GM12878 (cell line): ENCODE results near the gene SOX4. TPM values are rescaled to one million over a fixed set of nuclear protein-coding genes. Genes with fewer than 3 reads are reported as not detected.

ENCODE experiments used
- ATAC-seq: fragments of 200-7000 bp; cut with Tn5 transposase; 3 replicates; pipeline ENCODE4 v1.9.1; 2020; ENCODE audit warnings: mild to moderate bottlenecking, moderate library complexity
- BruUV-seq: library from RNA; stranded (reverse); fragments of 400-500 nt; replicated peaks from 2 replicates; lab custom pipeline; 2021; lab: Mats Ljungman, UMichigan
- CTCF ChIA-PET: fragments of 300-600 bp; sonication (Branson Sonifier 250); formaldehyde crosslinking; extraction: SDS; loops from one replicate; lab custom pipeline; 2021; ENCODE audit warnings: inconsistent platforms; lab: Yijun Ruan, JAX
- POLR2A ChIA-PET: fragments of 350-600 bp; formaldehyde crosslinking; extraction: SDS; loops from one replicate; lab custom pipeline; 2021; ENCODE audit warnings: inconsistent platforms; lab: Charles Lee
- RAD21 ChIA-PET: fragments of 300-600 bp; sonication (Branson Sonifier 250); formaldehyde crosslinking; loops from one replicate; lab custom pipeline; 2023; ENCODE audit warnings: antibody characterized with exemption; ENCODE audit not compliant: unreplicated experiment; lab: Charles Lee
- SMC1A ChIA-PET: fragments of 300-600 bp; sonication (Branson Sonifier 250); formaldehyde crosslinking; loops from one replicate; lab custom pipeline; 2023; ENCODE audit not compliant: unreplicated experiment, uncharacterized antibody; lab: Charles Lee
- DNase-seq: peaks from one replicate; pipeline ENCODE4 v3.0.0-alpha.2; 2011; ENCODE audit warnings: low read depth, low spot score
- FAIRE-seq: peaks from 3 replicates; lab custom pipeline; 2011; peaks lifted over from hg19 to GRCh38; lab: Jason Lieb, UNC
- H2AFZ ChIP-seq: 2 replicates; pipeline ENCODE4 v1.6.0; 2011; ENCODE audit warnings: low read depth, low read length, control low read depth; ENCODE audit not compliant: control insufficient read depth
- H3K27ac ChIP-seq: 2 replicates; pipeline ENCODE4 v1.5.1; 2011; ENCODE audit warnings: control low read depth; ENCODE audit not compliant: control insufficient read depth, insufficient read depth
- H3K27me3 ChIP-seq, 2 experiments: replicated peaks in 1 of 2; 2 replicates each; pipeline versions ENCODE4 v1.6.0 to v1.6.1; 2011; ENCODE audit warnings: low read length in 1 of 2; ENCODE audit not compliant: control insufficient read depth in 2 of 2, insufficient read depth in 2 of 2
- H3K36me3 ChIP-seq, 2 experiments: 2 replicates each; pipeline ENCODE4 v1.5.1; 2011; ENCODE audit warnings: low read length in 1 of 2; ENCODE audit not compliant: control insufficient read depth in 2 of 2, insufficient read depth in 2 of 2
- H3K4me1 ChIP-seq: 2 replicates; pipeline ENCODE4 v1.6.1; 2011; ENCODE audit warnings: mild to moderate bottlenecking, low read length, moderate library complexity, mixed read lengths; ENCODE audit not compliant: control insufficient read depth, insufficient read depth
- H3K4me2 ChIP-seq: 2 replicates; pipeline ENCODE4 v1.6.0; 2011; ENCODE audit warnings: control low read depth; ENCODE audit not compliant: control insufficient read depth, insufficient read depth
- H3K4me3 ChIP-seq: fragments of 200-600 bp; sonication (generic); 2 replicates; pipeline ENCODE4 v1.5.1; 2016
- H3K79me2 ChIP-seq: 2 replicates; pipeline ENCODE4 v1.6.0; 2011; ENCODE audit warnings: low read length; ENCODE audit not compliant: control insufficient read depth, insufficient read depth
- H3K9ac ChIP-seq: 2 replicates; pipeline ENCODE4 v1.8.0; 2011; ENCODE audit warnings: low read length, control low read depth, mixed read lengths; ENCODE audit not compliant: control insufficient read depth, insufficient read depth
- H3K9me3 ChIP-seq: replicated peaks from 3 replicates; pipeline ENCODE4 v1.5.1; 2011; ENCODE audit warnings: mild to moderate bottlenecking, low read length; ENCODE audit not compliant: control insufficient read depth, insufficient read depth
- H4K20me1 ChIP-seq: 2 replicates; pipeline ENCODE4 v1.6.0; 2011; ENCODE audit not compliant: control insufficient read depth, insufficient read depth
- ASH2L ChIP-seq: fragments of 300-600, 200-600 bp; sonication (generic); IDR thresholded peaks from 2 replicates; pipeline ENCODE4 v1.6.1; 2017; ENCODE audit warnings: low read depth, mild to moderate bottlenecking, borderline replicate concordance
- CBFB ChIP-seq: IDR thresholded peaks from 2 replicates; pipeline ENCODE4 v1.6.1; 2016; ENCODE audit warnings: antibody characterized with exemption, low read depth
- CHD4 ChIP-seq: fragments of 200-600 bp; sonication (generic); IDR thresholded peaks from 2 replicates; pipeline ENCODE4 v1.6.1; 2016; ENCODE audit warnings: mild to moderate bottlenecking
- HDAC2 ChIP-seq: fragments of 200-600 bp; sonication (generic); IDR thresholded peaks from 2 replicates; pipeline ENCODE4 v1.6.1; 2017
- IKZF1 ChIP-seq: fragments of 450-650 bp; conservative IDR thresholded peaks from 2 replicates; pipeline ENCODE4 v1.6.1; 2017; ENCODE audit warnings: antibody characterized with exemption, mild to moderate bottlenecking
- MXI1 ChIP-seq: fragments of 150-350 bp; IDR thresholded peaks from 2 replicates; pipeline ENCODE4 v1.6.1; 2011; ENCODE audit warnings: low read depth, mild to moderate bottlenecking, inconsistent platforms, low read length, improper control_type of control experiment
- MYB ChIP-seq: fragments of 150-350 bp; IDR thresholded peaks from 2 replicates; pipeline ENCODE4 v1.6.1; 2014; ENCODE audit warnings: mild to moderate bottlenecking, low read depth, low read length, borderline replicate concordance
- NR2C2 ChIP-seq: IDR thresholded peaks from 2 replicates; pipeline ENCODE4 v1.6.1; 2011; ENCODE audit warnings: borderline replicate concordance, low read depth; ENCODE audit not compliant: control insufficient read depth, insufficient read length
- POLR2A ChIP-seq: IDR thresholded peaks from 2 replicates; pipeline ENCODE4 v1.6.1; 2011; ENCODE audit warnings: low read depth, mild to moderate bottlenecking, low read length
- POLR2AphosphoS2 ChIP-seq: IDR thresholded peaks from 2 replicates; pipeline ENCODE4 v1.6.1; 2011; ENCODE audit warnings: low read depth, mild to moderate bottlenecking, low read length, improper control_type of control experiment, moderate library complexity
- TAF1 ChIP-seq: IDR thresholded peaks from 2 replicates; pipeline ENCODE4 v1.6.1; 2011; ENCODE audit warnings: mild to moderate bottlenecking, low read depth, low read length, borderline replicate concordance
- TCF12 ChIP-seq: IDR thresholded peaks from 2 replicates; pipeline ENCODE4 v1.6.1; 2011; ENCODE audit warnings: low read depth, mild to moderate bottlenecking, low read length
- USF2 ChIP-seq: IDR thresholded peaks from 2 replicates; pipeline ENCODE4 v1.6.1; 2011; ENCODE audit warnings: low read depth, low read length, improper control_type of control experiment, borderline replicate concordance
- YY1 ChIP-seq: IDR thresholded peaks from 2 replicates; pipeline ENCODE4 v1.6.1; 2011; ENCODE audit warnings: low read depth, mild to moderate bottlenecking, low read length
- WGBS: methylation state at CpG from one replicate; pipeline ENCODE4 v1.1.6; 2016; ENCODE audit warnings: low lambda C conversion rate; ENCODE audit not compliant: insufficient replicate concordance, insufficient coverage; ENCODE audit errors: missing lambda C conversion rate; 5-methylcytosine and 5-hydroxymethylcytosine counted together
- in situ Hi-C: fragments of 300-500 bp; cut with MboI; formaldehyde crosslinking; loops from 9 replicates; pipeline ENCODE4 v1.14.3; 2018; ENCODE audit warnings: mixed read lengths
- intact Hi-C: fragments of 100-400 bp; cut with micrococcal nuclease; formaldehyde crosslinking; loops from one replicate; pipeline ENCODE4 v1.14.2; 2022; ENCODE audit not compliant: unreplicated experiment
- polyA plus RNA-seq, 11 experiments: library from polyadenylated mRNA; depleted of rRNA in 4 of 11; unstranded in 6 of 11; stranded (reverse) in 5 of 11; fragments of >200 nt; fragmentation: Nextera tagmentation in 4 of 11; fragmentation: Illumina TruSeq in 1 of 11; extraction: Ambion mirVana in 4 of 11; extraction: Trizol in 1 of 11; gene quantifications; 1 replicate in 1 of 11; 2 replicates in 10 of 11; pipeline versions ENCODE4 v1.2.1 to v1.2.3, GENCODE V29; 2011 to 2016; ENCODE audit warnings: inconsistent platforms in 2 of 11, missing spikeins in 2 of 11, low read depth in 1 of 11
- total RNA-seq, 4 experiments: library from RNA; depleted of rRNA in 3 of 4; stranded (reverse); fragments of >200 nt in 3 of 4; fragmentation: Illumina TruSeq in 1 of 4; extraction: Trizol in 1 of 4; gene quantifications; 2 replicates each; pipeline versions ENCODE4 v1.2.1 to v1.2.3, GENCODE V29; 2013 to 2021

SOX4 gene
- total and polyA plus RNA-seq, 10 of the 15 experiments (the other 5 are each of a cell fraction or from before 2014, with no cell fraction given): 16.8 to 119 (median 26.5) TPM

- POLR2A ChIA-PET: interaction anchor here (0.5 to 0.6 kb wide), 2 partner anchors 86 to 292 kb away, joined by 3 read pairs; no protein-coding TSS in a partner anchor
- ATAC-seq: no peak
- FAIRE-seq: no peak
- H3K4me1 ChIP-seq: no peaks in the 10 kb centered on the region
- no peaks in the 10 kb centered on the region for H3K36me3 ChIP-seq
- in situ Hi-C loops: no loop called here
- TF ChIP-seq ASH2L (no peak), POLR2A (no peak), YY1 (no peak), CBFB (no peak), USF2 (no peak)
- H3K4me2 ChIP-seq: no peak overlapping the region
- intact Hi-C loops: no loop called here
- SMC1A ChIA-PET: no interaction called here
- H3K9ac ChIP-seq: no peak overlapping the region
- no peak overlapping the region; the same call in 1 of the 2 replicates for H2AFZ ChIP-seq
- no peaks in the 10 kb centered on the region for H4K20me1 ChIP-seq
- RAD21 ChIA-PET: no interaction called here
- no peak overlapping the region for H3K4me3 ChIP-seq
- no peaks in the 10 kb centered on the region for H3K9me3 ChIP-seq
- no peak for DNase-seq
- no TSS peak for BruUV-seq
- H3K79me2 ChIP-seq: no peaks in the 10 kb centered on the region
- H3K27me3 ChIP-seq: no peaks in the 10 kb centered on the region
- no peak overlapping the region for H3K27ac ChIP-seq
- CTCF ChIA-PET: interaction anchor here (0.6 to 1.1 kb wide), 2 partner anchors 14 to 62 kb away, joined by 3 read pairs; no protein-coding TSS in a partner anchor
- 2% methylated on average over 3 of the region's 3 CpGs for WGBS
Measured at GRCh38 chr6:21615504-21615903, 22.0 kb downstream of the SOX4 start.

GRCh38 chr6:21616005-21616404, 22.5 kb downstream of the SOX4 start:
- 36% methylated on average over 5 of the region's 5 CpGs for WGBS
- CTCF ChIA-PET: interaction anchor here (1.4 kb wide), 1 partner anchor 18 kb away, joined by 3 read pairs; no protein-coding TSS in a partner anchor
- SMC1A ChIA-PET: no interaction called here
- no peak overlapping the region; the same call in 1 of the 2 replicates for H2AFZ ChIP-seq
- H4K20me1 ChIP-seq: no peaks in the 10 kb centered on the region
- DNase-seq: no peak
- H3K79me2 ChIP-seq: no peaks in the 10 kb centered on the region
- intact Hi-C loops: no loop called here
- no peaks in the 10 kb centered on the region for H3K9me3 ChIP-seq
- H3K27ac ChIP-seq: no peak overlapping the region
- BruUV-seq: no TSS peak
- POLR2A ChIA-PET: no interaction called here
- no peak for TF ChIP-seq NR2C2
- no peak for TF ChIP-seq MYB
- TF ChIP-seq MXI1: no peak
- no peak for TF ChIP-seq POLR2AphosphoS2
- TF ChIP-seq CHD4: no peak
- no peak for TF ChIP-seq HDAC2
- no peak for TF ChIP-seq TCF12
- TF ChIP-seq TAF1: no peak
- no peak for TF ChIP-seq IKZF1
- TF ChIP-seq, all 136 proteins: peak for 0
- in situ Hi-C loops: no loop called here
- H3K27me3 ChIP-seq: no peaks in the 10 kb centered on the region
- no peak overlapping the region for H3K9ac ChIP-seq
- no peak overlapping the region for H3K4me2 ChIP-seq
- no peak for ATAC-seq
- no peaks in the 10 kb centered on the region for H3K36me3 ChIP-seq
- no peaks in the 10 kb centered on the region for H3K4me1 ChIP-seq
- no peak for FAIRE-seq
- no peak overlapping the region for H3K4me3 ChIP-seq
- RAD21 ChIA-PET: no interaction called here
